Measurements from ENCODE around the gene UGT1A9.
A peak's percentile ranks its signal among the peaks of the same experiment; 100 is the strongest.

UGT1A9 gene

GRCh38 chr2:233764761-233765160, 93.1 kb downstream of the UGT1A9 start:
- DNase-seq = no peak

GRCh38 chr2:233766416-233766815, 94.7 kb downstream of the UGT1A9 start:
- DNase-seq = no peak

- no peak for DNase-seq
These were observed 96.4 kb downstream of the UGT1A9 start for GRCh38 chr2:233768076-233768475.

GRCh38 chr2:233769260-233769659, 97.6 kb downstream of the UGT1A9 start:
- DNase-seq = no peak

- no peak for DNase-seq
These were observed 100.5 kb downstream of the UGT1A9 start for GRCh38 chr2:233772153-233772552.

GRCh38 chr2:233772583-233772982, 100.9 kb downstream of the UGT1A9 start:
- DNase-seq = no peak

GRCh38 chr2:233773854-233774253, 102.2 kb downstream of the UGT1A9 start:
- DNase-seq = no peak

GRCh38 chr2:233775414-233775813, 103.7 kb downstream of the UGT1A9 start:
- no peak for DNase-seq

- DNase-seq = no peak
These were observed 106.3 kb downstream of the UGT1A9 start, which contains the start of gene MROH2A for GRCh38 chr2:233778030-233778429. TSS of gene MROH2A (plus strand) at chr2:233778330. CDS start at chr2:233779359, 1,029 bp downstream.

GRCh38 chr2:233779722-233780121, 108.0 kb downstream of the UGT1A9 start:
- DNase-seq = no peak

GRCh38 chr2:233780771-233781170, 109.1 kb downstream of the UGT1A9 start:
- no peak for DNase-seq

- no peak for DNase-seq
These were observed 117.9 kb downstream of the UGT1A9 start for GRCh38 chr2:233789554-233789953.

- DNase-seq = no peak
These were observed 119.6 kb downstream of the UGT1A9 start for GRCh38 chr2:233791151-233791882.

GRCh38 chr2:233791883-233792329, 120.2 kb downstream of the UGT1A9 start:
- no peak for DNase-seq

GRCh38 chr2:233792720-233793119, 121.0 kb downstream of the UGT1A9 start:
- DNase-seq = no peak

GRCh38 chr2:233793465-233794127, 121.9 kb downstream of the UGT1A9 start:
- DNase-seq = no peak

GRCh38 chr2:233794128-233794658, 122.5 kb downstream of the UGT1A9 start:
- no peak for DNase-seq

GRCh38 chr2:233795735-233796171, 124.1 kb downstream of the UGT1A9 start:
- DNase-seq = peak in 1 of 2 experiments; percentile 5

GRCh38 chr2:233796254-233796653, 124.6 kb downstream of the UGT1A9 start:
- DNase-seq = no peak

- DNase-seq = peak; percentile 5 to 9
These were observed 126.8 kb downstream of the UGT1A9 start for GRCh38 chr2:233798335-233799086.

GRCh38 chr2:233799087-233799665, 127.5 kb downstream of the UGT1A9 start:
- DNase-seq = peak; percentile 5 to 10

- no peak for DNase-seq
These were observed 128.0 kb downstream of the UGT1A9 start for GRCh38 chr2:233799716-233800115.

- DNase-seq = peak; percentile 7
These were observed 128.5 kb downstream of the UGT1A9 start for GRCh38 chr2:233800208-233800607.

Measured in activated T-cell treated with anti-CD3 and anti-CD28 coated beads, Interleukin-2, amount 50 U/mL, for 48 hours (primary cell).